Measurements from ENCODE around the gene TGFBRAP1.

Gene TGFBRAP1

DNA sequence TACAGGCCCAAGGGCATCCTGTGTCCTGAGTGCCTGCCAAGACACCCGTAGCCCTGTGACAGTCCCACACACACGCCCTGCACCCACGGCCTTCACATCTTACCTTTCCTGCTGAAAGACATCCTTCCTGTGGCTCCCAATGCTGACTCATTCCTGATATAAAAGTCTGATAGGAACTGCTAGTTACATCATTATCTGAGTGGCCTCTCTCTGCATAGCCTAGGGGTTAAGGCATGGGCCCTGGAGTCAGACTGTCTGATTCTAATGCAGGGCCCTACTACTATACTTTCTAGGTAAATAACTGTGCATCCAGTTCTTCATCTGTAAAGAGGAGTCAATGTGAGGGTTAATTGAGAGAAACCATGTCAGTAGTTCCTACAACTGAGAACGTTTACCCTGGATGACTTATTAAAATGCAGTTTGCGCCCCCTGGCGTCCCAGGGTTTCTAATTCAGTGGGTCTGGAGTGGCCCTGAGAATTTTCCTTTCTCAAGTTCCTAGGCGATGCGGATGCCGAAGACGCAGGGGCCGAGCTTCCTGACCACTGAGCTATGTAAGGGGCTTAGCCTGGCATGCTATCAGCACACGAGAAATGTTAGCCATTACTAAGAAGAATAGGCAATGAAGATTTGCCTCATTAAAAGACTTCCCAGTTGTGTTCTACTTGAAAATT lies 94.0 kb downstream of the TGFBRAP1 start:
- DNase-seq = peak; percentile 70

GRCh38 chr2:105231232-105231619 lies 98.3 kb downstream of the TGFBRAP1 start:
- DNase-seq = no peak

DNA sequence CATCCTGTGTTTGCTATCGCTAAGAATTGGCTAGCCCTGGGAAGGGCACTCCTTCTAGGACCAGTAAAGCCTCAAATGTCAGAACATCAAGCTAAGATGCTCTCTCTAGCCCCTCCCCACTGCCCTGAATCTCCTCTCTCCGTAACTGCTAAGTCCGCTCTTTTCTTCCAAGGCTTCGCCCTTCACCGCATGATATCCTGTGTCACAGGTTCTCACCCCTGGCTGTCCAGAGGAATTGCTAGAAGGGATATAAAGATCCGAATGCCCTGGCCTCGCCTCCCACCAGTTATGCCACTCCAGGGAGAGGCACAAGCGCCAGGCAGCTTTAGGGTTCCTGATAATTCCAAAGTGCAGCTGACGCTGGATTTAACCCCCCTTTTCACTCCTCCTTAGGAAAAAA lies 105.1 kb downstream of the TGFBRAP1 start:
- DNase-seq = no peak

- no peak for DNase-seq
Observed at GRCh38 chr2:105220604-105221003, 108.9 kb downstream of the TGFBRAP1 start.

GRCh38 chr2:105215586-105216192 lies 113.8 kb downstream of the TGFBRAP1 start:
- no peak for DNase-seq

Data from activated CD4-positive, alpha-beta T cell treated with anti-CD3 and anti-CD28 coated beads, Interleukin-10, Interleukin-2, amounts not matched to agents 100 ng/mL and 50 ng/mL, durations not matched to agents 16 hours and 8 hours (primary cell).